ENCODE measurements around the gene RNF220. TPM values are rescaled to one million over a fixed set of nuclear protein-coding genes. Genes with fewer than 3 reads are reported as not detected.

RNF220 gene
- total RNA-seq, 1 donor from 2014 or later, result 84.4 TPM

DNA sequence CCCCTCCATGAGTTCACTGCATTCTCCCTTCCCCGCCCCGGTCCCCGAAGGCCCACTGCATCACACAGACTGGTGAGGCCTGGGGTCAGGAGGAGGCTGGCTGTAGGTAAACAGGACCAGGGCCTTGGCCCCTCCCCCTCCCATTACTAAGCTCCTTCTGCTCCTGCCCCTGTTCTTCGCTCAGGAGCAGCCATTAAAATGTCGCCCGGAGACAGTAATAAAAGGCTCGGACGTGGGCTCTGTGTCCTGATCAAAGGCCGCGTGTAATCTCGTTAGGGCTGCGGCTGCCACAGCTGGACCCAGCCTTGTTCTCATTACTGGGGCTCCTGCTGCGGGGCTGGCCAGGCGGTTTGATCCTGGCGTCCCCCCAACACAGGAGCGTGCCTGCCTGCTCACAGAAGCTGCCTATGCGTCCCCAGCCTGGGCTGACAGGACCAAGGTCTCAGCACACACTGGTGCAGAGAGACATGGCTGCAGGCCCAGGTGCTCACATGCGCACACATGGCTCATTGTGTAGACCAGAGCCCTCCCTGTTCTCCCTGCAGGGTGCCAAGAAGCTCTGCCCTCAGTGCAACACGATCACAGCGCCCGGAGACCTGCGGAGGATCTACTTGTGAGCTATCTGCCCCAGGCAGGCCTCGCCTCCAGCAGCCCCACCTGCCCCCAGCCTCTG lies 245.2 kb downstream of the RNF220 start:
- Mint-ChIP-seq H3K4me3 (ENCODE audit: unreplicated experiment) (no peak overlapping the region), H3K4me1 (ENCODE audit: unreplicated experiment) (no peaks in the 10 kb centered on the region), H3K27me3 (ENCODE audit: unreplicated experiment) (no peaks in the 10 kb centered on the region), H3K36me3 (ENCODE audit: unreplicated experiment) (peaks cover 17% of the 10 kb centered on the region), H3K27ac (ENCODE audit: unreplicated experiment) (no peak overlapping the region), H3K9me3 (ENCODE audit: unreplicated experiment) (no peaks in the 10 kb centered on the region)
- TF ChIP-seq, protein P1, sequence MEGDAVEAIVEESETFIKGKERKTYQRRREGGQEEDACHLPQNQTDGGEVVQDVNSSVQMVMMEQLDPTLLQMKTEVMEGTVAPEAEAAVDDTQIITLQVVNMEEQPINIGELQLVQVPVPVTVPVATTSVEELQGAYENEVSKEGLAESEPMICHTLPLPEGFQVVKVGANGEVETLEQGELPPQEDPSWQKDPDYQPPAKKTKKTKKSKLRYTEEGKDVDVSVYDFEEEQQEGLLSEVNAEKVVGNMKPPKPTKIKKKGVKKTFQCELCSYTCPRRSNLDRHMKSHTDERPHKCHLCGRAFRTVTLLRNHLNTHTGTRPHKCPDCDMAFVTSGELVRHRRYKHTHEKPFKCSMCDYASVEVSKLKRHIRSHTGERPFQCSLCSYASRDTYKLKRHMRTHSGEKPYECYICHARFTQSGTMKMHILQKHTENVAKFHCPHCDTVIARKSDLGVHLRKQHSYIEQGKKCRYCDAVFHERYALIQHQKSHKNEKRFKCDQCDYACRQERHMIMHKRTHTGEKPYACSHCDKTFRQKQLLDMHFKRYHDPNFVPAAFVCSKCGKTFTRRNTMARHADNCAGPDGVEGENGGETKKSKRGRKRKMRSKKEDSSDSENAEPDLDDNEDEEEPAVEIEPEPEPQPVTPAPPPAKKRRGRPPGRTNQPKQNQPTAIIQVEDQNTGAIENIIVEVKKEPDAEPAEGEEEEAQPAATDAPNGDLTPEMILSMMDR (IDR thresholded peaks at IDR 0.05), result no peak
- no peak for DNase-seq (ENCODE audit: extremely low spot score, unreplicated experiment)

DNA sequence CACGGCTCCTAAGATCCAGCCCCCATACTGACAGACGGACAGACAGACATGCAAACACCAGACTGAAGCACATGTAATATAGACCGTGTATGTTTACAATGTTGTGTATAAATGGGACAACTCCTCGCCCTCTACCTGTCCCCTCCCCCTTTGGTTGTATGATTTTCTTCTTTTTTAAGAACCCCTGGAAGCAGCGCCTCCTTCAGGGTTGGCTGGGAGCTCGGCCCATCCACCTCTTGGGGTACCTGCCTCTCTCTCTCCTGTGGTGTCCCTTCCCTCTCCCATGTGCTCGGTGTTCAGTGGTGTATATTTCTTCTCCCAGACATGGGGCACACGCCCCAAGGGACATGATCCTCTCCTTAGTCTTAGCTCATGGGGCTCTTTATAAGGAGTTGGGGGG lies 246.0 kb downstream of the RNF220 start:
- peaks cover 17% of the 10 kb centered on the region for H3K36me3 Mint-ChIP-seq (ENCODE audit: unreplicated experiment)
- no peaks in the 10 kb centered on the region for H3K4me1 Mint-ChIP-seq (ENCODE audit: unreplicated experiment)
- TF ChIP-seq, protein P1 (IDR thresholded peaks at IDR 0.05), result no peak
- no peak overlapping the region for H3K27ac Mint-ChIP-seq (ENCODE audit: unreplicated experiment)
- H3K9me3 Mint-ChIP-seq (ENCODE audit: unreplicated experiment), result no peaks in the 10 kb centered on the region
- no peak for DNase-seq (ENCODE audit: extremely low spot score, unreplicated experiment)
- H3K4me3 Mint-ChIP-seq (ENCODE audit: unreplicated experiment), result no peak overlapping the region
- no peaks in the 10 kb centered on the region for H3K27me3 Mint-ChIP-seq (ENCODE audit: unreplicated experiment)

DNA sequence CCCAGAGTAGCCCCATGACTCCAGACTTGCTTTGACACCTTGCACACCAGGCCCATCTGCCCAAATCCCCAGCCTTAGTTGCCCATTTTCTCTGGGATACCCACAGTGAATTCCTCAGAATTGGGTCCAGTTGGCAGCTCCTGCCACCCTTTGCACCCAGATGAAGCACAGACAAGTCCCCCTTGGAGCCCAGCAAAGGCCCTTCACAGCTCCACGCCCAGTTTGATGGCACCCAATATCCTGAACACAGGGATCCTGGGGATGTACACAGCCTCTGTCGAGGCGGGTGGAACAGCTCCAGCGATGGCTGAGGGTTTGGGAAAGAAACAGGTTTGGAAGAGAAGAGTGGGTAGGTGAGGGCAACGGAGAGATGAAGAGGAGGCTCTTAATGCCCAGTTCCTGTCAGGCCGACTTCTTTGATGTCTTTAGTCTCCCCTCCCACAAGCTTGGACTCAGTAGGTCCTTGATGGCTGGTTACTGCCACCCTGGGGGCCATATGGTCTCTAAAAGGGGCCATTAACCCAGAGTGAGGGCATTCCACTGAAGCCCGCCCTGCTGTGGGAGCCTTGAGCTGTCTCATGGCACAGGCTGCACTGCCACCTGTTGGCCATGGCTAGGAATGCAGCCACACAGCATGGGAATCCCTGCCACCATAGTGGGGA lies 247.5 kb downstream of the RNF220 start:
- Mint-ChIP-seq H3K27ac (ENCODE audit: unreplicated experiment) (no peak overlapping the region), H3K9me3 (ENCODE audit: unreplicated experiment) (no peaks in the 10 kb centered on the region), H3K36me3 (ENCODE audit: unreplicated experiment) (peaks cover 12% of the 10 kb centered on the region), H3K4me1 (ENCODE audit: unreplicated experiment) (no peaks in the 10 kb centered on the region), H3K4me3 (ENCODE audit: unreplicated experiment) (no peak overlapping the region), H3K27me3 (ENCODE audit: unreplicated experiment) (no peaks in the 10 kb centered on the region)
- TF ChIP-seq, protein P1 (IDR thresholded peaks at IDR 0.05), result peak; percentile 93
- DNase-seq (ENCODE audit: extremely low spot score, unreplicated experiment), result peak; percentile 92

DNA sequence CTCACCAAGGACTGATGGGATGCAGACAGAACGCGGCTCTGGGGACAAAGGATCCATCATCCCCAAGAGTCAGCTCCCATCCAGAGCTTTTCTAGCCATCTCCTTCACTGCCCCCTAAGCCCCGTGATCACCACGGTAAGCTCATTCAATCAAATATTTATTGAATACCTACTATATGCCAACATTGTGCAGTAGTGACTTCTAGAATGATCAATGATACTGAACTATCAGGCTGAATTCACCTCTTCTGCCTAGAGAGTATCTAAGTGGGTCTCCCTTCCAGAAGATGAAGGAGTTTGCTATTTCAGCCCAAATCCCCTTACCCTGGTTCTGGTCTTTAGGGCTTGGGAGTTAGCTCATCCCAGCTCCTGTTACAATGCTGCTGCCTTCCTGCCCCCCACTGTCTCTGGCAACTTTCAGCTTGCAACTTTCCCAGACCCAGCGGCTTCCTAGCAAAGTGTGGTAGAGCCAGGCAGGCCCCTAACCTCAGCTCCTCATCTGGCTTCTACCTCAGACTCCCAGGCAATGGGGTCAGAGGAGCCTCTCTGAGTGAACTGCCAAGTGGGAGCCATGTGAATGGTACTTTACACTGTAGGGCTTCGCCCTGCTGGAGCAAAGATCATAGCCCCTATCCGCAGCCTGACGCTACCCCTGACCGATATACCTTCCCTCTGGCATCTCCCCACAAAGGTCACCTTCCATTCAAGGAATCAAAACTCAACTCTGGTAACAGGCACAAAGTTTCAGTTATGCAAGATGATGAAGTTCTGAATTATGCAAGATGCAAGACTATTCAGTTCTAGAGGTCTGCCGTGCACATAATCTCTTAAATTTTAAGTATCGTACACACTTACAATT lies 248.3 kb downstream of the RNF220 start:
- Mint-ChIP-seq H3K27me3 (ENCODE audit: unreplicated experiment) (no peaks in the 10 kb centered on the region), H3K4me3 (ENCODE audit: unreplicated experiment) (no peak overlapping the region), H3K4me1 (ENCODE audit: unreplicated experiment) (no peaks in the 10 kb centered on the region), H3K36me3 (ENCODE audit: unreplicated experiment) (peaks cover 12% of the 10 kb centered on the region), H3K27ac (ENCODE audit: unreplicated experiment) (no peak overlapping the region), H3K9me3 (ENCODE audit: unreplicated experiment) (no peaks in the 10 kb centered on the region)
- DNase-seq (ENCODE audit: extremely low spot score, unreplicated experiment), result no peak
- TF ChIP-seq, protein P1 (IDR thresholded peaks at IDR 0.05), result no peak

All from osteocyte (in vitro differentiated cells).